Measurements from ENCODE around the gene INPP5D. TPM values are rescaled to one million over a fixed set of nuclear protein-coding genes. Genes with fewer than 3 reads are reported as not detected.

INPP5D gene
- total and polyA plus RNA-seq, 7 donors = 1.2 to 4.2 (median 2.8) TPM

GRCh38 chr2:233034091-233034882, 25.9 kb upstream of the INPP5D start:
- 90 to 92% (median 92%) methylated on average over 37 of the region's 37 CpGs for WGBS, 3 donors
- no peak for DNase-seq
- no peak for ATAC-seq
- H3K4me1 ChIP-seq = no peaks in the 10 kb centered on the region
- H3K9me3 ChIP-seq = no peaks in the 10 kb centered on the region
- no peak for TF ChIP-seq CTCF (IDR thresholded peaks at IDR 0.05)
- intact Hi-C loops (cut with DNase I) = no loop called here
- H3K27ac ChIP-seq = no peak overlapping the region
- no peak overlapping the region for H3K4me3 ChIP-seq
- no peaks in the 10 kb centered on the region for H3K36me3 ChIP-seq (ENCODE audit: insufficient read depth in 1 of 2, low read depth in 1 of 2)
- H3K27me3 ChIP-seq (ENCODE audit: insufficient read depth in 3 of 3, low read length in 2 of 3) = no peaks in the 10 kb centered on the region

GRCh38 chr2:233035426-233036161, 24.5 kb upstream of the INPP5D start:
- Histone ChIP-seq H3K36me3 (ENCODE audit: insufficient read depth in 1 of 2, low read depth in 1 of 2) (no peaks in the 10 kb centered on the region), H3K4me3 (no peak overlapping the region), H3K4me1 (no peaks in the 10 kb centered on the region), H3K27ac (no peak overlapping the region), H3K27me3 (ENCODE audit: insufficient read depth in 3 of 3, low read length in 2 of 3) (no peaks in the 10 kb centered on the region), H3K9me3 (no peaks in the 10 kb centered on the region)
- DNase-seq = no peak
- intact Hi-C loops (cut with DNase I) = no loop called here
- TF ChIP-seq CTCF (IDR thresholded peaks at IDR 0.05) = no peak
- no peak for ATAC-seq
- 93 to 97% (median 97%) methylated on average over 23 of the region's 23 CpGs for WGBS, 3 donors

GRCh38 chr2:233036162-233036838, 23.8 kb upstream of the INPP5D start:
- DNase-seq (no peak), ATAC-seq (no peak)
- WGBS, 3 donors = 81 to 86% (median 85%) methylated on average over 12 of the region's 12 CpGs
- Histone ChIP-seq H3K4me1 (no peaks in the 10 kb centered on the region), H3K27ac (no peak overlapping the region), H3K9me3 (no peaks in the 10 kb centered on the region), H3K4me3 (no peak overlapping the region), H3K27me3 (ENCODE audit: insufficient read depth in 3 of 3, low read length in 2 of 3) (no peaks in the 10 kb centered on the region), H3K36me3 (ENCODE audit: insufficient read depth in 1 of 2, low read depth in 1 of 2) (no peaks in the 10 kb centered on the region)
- intact Hi-C loops (cut with DNase I) = no loop called here
- TF ChIP-seq CTCF (IDR thresholded peaks at IDR 0.05) = no peak

- no peak for TF ChIP-seq CTCF (IDR thresholded peaks at IDR 0.05)
- H3K4me1 ChIP-seq = no peaks in the 10 kb centered on the region
- DNase-seq = no peak
- H3K27me3 ChIP-seq (ENCODE audit: insufficient read depth in 3 of 3, low read length in 2 of 3) = no peaks in the 10 kb centered on the region
- 75 to 82% (median 80%) methylated on average over 2 of the region's 2 CpGs for WGBS, 3 donors
- intact Hi-C loops (cut with DNase I) = no loop called here
- H3K4me3 ChIP-seq = no peak overlapping the region
- ATAC-seq = no peak
- no peak overlapping the region for H3K27ac ChIP-seq
- H3K36me3 ChIP-seq (ENCODE audit: insufficient read depth in 1 of 2, low read depth in 1 of 2) = no peaks in the 10 kb centered on the region
- no peaks in the 10 kb centered on the region for H3K9me3 ChIP-seq
Observed at GRCh38 chr2:233037078-233037477, 23.1 kb upstream of the INPP5D start.
